Measurements from ENCODE around the gene CHPF2. TPM values are rescaled to one million over a fixed set of nuclear protein-coding genes. Genes with fewer than 3 reads are reported as not detected.

The CHPF2 gene
- total RNA-seq, 2 experiments from 2014 or later: 33.6 to 34.2 TPM

DNA sequence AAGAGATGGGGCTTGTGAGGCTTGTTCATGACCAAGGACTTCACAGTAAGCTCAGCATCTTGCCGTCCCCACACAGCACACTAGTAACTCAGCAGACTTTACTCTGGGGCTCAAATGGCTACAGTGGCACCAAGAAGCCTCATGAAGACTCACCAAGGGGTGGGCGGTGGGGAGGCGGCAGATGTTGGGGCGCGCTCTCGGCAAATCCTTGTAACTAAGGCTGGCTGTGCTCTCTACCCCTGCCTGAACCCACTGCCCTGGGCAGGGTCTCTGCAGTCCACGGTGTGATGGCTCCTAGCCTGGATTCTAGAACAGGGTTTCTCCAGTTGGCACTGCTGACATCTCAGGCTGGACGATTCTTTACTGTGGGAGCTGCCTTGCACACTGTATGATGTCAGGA lies 28.6 kb downstream of the CHPF2 start:
- intact Hi-C loops (cut with micrococcal nuclease): no loop called here
- Mint-ChIP-seq H3K36me3 (no peaks in the 10 kb centered on the region), H3K4me1 (ENCODE audit: low read depth) (no peaks in the 10 kb centered on the region), H3K27ac (no peak overlapping the region), H3K27me3 (peaks cover 13% of the 10 kb centered on the region), H3K9me3 (no peaks in the 10 kb centered on the region), H3K4me3 (no peak overlapping the region)
- no peak for DNase-seq
- ChIA-PET CTCF (no interaction called here), POLR2A (no interaction called here)

GRCh38 chr7:151261529-151261928 lies 29.2 kb downstream of the CHPF2 start:
- H3K36me3 Mint-ChIP-seq: no peaks in the 10 kb centered on the region
- ChIA-PET POLR2A (no interaction called here), CTCF (interaction anchor here (0.8 to 2.2 kb wide), 2 partner anchors 14 to 17 kb away, joined by 3 to 8 read pairs; no protein-coding TSS in a partner anchor)
- H3K4me1 Mint-ChIP-seq (ENCODE audit: low read depth): no peaks in the 10 kb centered on the region
- H3K27ac Mint-ChIP-seq: no peak overlapping the region
- H3K9me3 Mint-ChIP-seq: no peaks in the 10 kb centered on the region
- H3K4me3 Mint-ChIP-seq: no peak overlapping the region
- peaks cover 11% of the 10 kb centered on the region for H3K27me3 Mint-ChIP-seq
- intact Hi-C loops (cut with micrococcal nuclease): no loop called here
- DNase-seq: no peak

GRCh38 chr7:151264615-151265014 lies 32.3 kb downstream of the CHPF2 start:
- ChIA-PET CTCF (no interaction called here), POLR2A (no interaction called here)
- no peak overlapping the region for H3K4me3 Mint-ChIP-seq
- no peaks in the 10 kb centered on the region for H3K36me3 Mint-ChIP-seq
- peaks cover 3% of the 10 kb centered on the region for H3K27me3 Mint-ChIP-seq
- intact Hi-C loops (cut with micrococcal nuclease): no loop called here
- no peak for DNase-seq
- H3K27ac Mint-ChIP-seq: no peak overlapping the region
- H3K9me3 Mint-ChIP-seq: no peaks in the 10 kb centered on the region
- no peaks in the 10 kb centered on the region for H3K4me1 Mint-ChIP-seq (ENCODE audit: low read depth)

- CTCF ChIA-PET: no interaction called here
- Mint-ChIP-seq H3K9me3 (no peaks in the 10 kb centered on the region), H3K4me1 (ENCODE audit: low read depth) (no peaks in the 10 kb centered on the region), H3K27me3 (peaks cover 2% of the 10 kb centered on the region), H3K4me3 (no peak overlapping the region), H3K27ac (no peak overlapping the region), H3K36me3 (no peaks in the 10 kb centered on the region)
- intact Hi-C loops (cut with micrococcal nuclease): no loop called here
- DNase-seq: no peak
- POLR2A ChIA-PET: no interaction called here
Measured at GRCh38 chr7:151265351-151265931, 33.2 kb downstream of the CHPF2 start.

DNA sequence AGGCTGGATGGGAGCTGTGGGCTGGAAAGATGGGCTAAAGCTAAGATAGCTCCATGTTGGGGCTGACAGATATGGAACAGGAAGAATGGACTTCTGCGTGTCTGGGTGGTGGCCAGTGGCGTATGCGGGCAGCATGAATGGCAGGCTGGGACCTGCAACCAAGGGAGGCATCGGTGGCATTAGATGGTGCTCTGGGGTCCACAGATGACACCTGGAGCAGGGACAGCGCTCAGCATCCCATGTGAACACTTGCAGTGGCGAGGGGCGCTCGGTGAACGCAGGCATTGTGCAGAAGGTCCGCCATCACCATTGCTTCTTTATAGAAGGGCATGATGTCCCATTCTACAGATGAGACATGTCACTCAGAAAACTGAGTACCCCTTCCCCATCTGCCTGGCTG lies 37.2 kb downstream of the CHPF2 start:
- Mint-ChIP-seq H3K27ac (no peak overlapping the region), H3K9me3 (no peaks in the 10 kb centered on the region), H3K27me3 (no peaks in the 10 kb centered on the region), H3K4me3 (no peak overlapping the region), H3K36me3 (no peaks in the 10 kb centered on the region), H3K4me1 (ENCODE audit: low read depth) (peaks cover 6% of the 10 kb centered on the region)
- intact Hi-C loops (cut with micrococcal nuclease): no loop called here
- ChIA-PET POLR2A (no interaction called here), CTCF (interaction anchor here (1.6 kb wide), 1 partner anchor 25 kb away, joined by 8 read pairs; no protein-coding TSS in a partner anchor)
- DNase-seq: no peak

GRCh38 chr7:151271699-151272355 lies 39.5 kb downstream of the CHPF2 start:
- no peaks in the 10 kb centered on the region for H3K36me3 Mint-ChIP-seq
- intact Hi-C loops (cut with micrococcal nuclease): no loop called here
- H3K9me3 Mint-ChIP-seq: no peaks in the 10 kb centered on the region
- H3K4me3 Mint-ChIP-seq: no peak overlapping the region
- no peak for DNase-seq
- ChIA-PET POLR2A (no interaction called here), CTCF (no interaction called here)
- H3K27ac Mint-ChIP-seq: no peak overlapping the region
- peaks cover 13% of the 10 kb centered on the region for H3K4me1 Mint-ChIP-seq (ENCODE audit: low read depth)
- no peaks in the 10 kb centered on the region for H3K27me3 Mint-ChIP-seq

- H3K4me3 Mint-ChIP-seq: no peak overlapping the region
- no peaks in the 10 kb centered on the region for H3K9me3 Mint-ChIP-seq
- intact Hi-C loops (cut with micrococcal nuclease): no loop called here
- POLR2A ChIA-PET: no interaction called here
- DNase-seq: no peak
- peaks cover 16% of the 10 kb centered on the region for H3K4me1 Mint-ChIP-seq (ENCODE audit: low read depth)
- H3K27me3 Mint-ChIP-seq: no peaks in the 10 kb centered on the region
- H3K36me3 Mint-ChIP-seq: no peaks in the 10 kb centered on the region
- no peak overlapping the region for H3K27ac Mint-ChIP-seq
- CTCF ChIA-PET: no interaction called here
Measured at GRCh38 chr7:151272405-151272804, 40.1 kb downstream of the CHPF2 start.

- Mint-ChIP-seq H3K36me3 (no peaks in the 10 kb centered on the region), H3K27ac (no peak overlapping the region), H3K9me3 (no peaks in the 10 kb centered on the region), H3K27me3 (no peaks in the 10 kb centered on the region), H3K4me1 (ENCODE audit: low read depth) (peaks cover 19% of the 10 kb centered on the region), H3K4me3 (no peak overlapping the region)
- DNase-seq: no peak
- CTCF ChIA-PET: no interaction called here
- intact Hi-C loops (cut with micrococcal nuclease): no loop called here
- POLR2A ChIA-PET: no interaction called here
Measured at GRCh38 chr7:151272877-151273276, 40.6 kb downstream of the CHPF2 start.

DNA sequence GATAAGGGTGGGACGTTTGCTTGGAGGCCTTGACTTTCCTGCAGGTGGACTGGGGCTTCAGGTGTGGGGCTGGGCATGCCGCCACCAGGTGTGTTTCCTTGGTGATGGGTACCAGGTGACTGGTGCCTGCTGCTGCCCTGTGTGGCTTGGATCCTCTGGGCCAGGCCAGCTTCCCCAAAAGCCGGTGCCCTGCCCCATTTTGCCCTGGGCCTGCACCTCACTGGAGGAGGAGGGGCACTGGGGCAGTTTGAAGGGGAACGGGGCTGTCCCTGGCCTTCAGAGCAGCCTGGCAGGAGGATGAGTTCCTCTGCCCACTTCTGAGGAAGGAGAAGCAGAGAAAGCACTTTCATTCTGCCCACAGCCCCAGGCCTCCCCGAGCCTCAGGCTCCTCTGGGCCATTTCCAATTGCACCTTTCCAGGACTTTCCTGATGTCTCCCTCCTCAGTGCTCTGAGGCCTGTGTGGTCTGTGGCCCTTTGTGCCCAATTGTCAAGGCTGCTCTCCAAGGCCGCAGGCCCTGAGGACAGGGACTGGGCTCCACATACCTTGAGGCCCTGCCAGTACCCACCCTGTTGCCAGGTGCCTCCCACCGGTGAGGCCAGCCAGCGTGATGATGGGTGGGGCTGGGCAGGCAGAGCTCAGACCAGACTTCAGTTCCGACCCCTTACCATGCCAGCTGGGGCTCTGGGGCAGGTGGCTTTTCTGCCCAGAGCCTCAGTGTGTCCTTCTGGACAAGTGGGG lies 41.5 kb downstream of the CHPF2 start:
- intact Hi-C loops (cut with micrococcal nuclease): no loop called here
- H3K36me3 Mint-ChIP-seq: no peaks in the 10 kb centered on the region
- no peaks in the 10 kb centered on the region for H3K9me3 Mint-ChIP-seq
- no peaks in the 10 kb centered on the region for H3K27me3 Mint-ChIP-seq
- CTCF ChIA-PET: interaction anchor here (1.5 kb wide), 1 partner anchor 30 kb away, joined by 4 read pairs; no protein-coding TSS in a partner anchor
- no peak for DNase-seq
- H3K4me3 Mint-ChIP-seq: no peak overlapping the region
- H3K27ac Mint-ChIP-seq: no peak overlapping the region
- POLR2A ChIA-PET: no interaction called here
- H3K4me1 Mint-ChIP-seq (ENCODE audit: low read depth): peaks cover 19% of the 10 kb centered on the region

DNA sequence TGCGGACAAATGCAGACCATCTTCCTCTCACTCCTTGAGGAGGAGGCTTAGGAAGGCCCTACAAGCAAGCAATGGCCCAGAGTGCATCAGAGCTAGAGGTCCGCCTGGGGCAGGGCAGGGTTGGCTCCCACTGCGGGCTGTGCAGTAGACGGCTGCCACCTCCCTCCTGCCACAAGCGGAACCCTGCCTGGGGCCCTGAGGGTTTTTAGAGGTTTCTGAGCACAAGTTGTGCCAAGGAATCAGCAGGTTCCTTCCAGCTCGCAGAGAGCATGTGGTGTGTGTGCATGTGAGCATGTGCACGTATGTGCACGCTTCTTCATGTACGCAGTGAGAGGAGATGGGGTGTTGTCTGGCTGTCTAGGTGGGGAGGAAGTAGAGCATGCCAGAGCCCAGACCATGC lies 42.1 kb downstream of the CHPF2 start:
- H3K27ac Mint-ChIP-seq: no peak overlapping the region

GRCh38 chr7:151274936-151275812 lies 42.9 kb downstream of the CHPF2 start:
- no peak for DNase-seq
- H3K27ac Mint-ChIP-seq: no peak overlapping the region
- no peaks in the 10 kb centered on the region for H3K9me3 Mint-ChIP-seq
- H3K4me3 Mint-ChIP-seq: no peak overlapping the region
- ChIA-PET POLR2A (no interaction called here), CTCF (interaction anchor here (1.5 kb wide), 1 partner anchor 31 kb away, joined by 4 read pairs; no protein-coding TSS in a partner anchor)
- peaks cover 19% of the 10 kb centered on the region for H3K4me1 Mint-ChIP-seq (ENCODE audit: low read depth)
- no peaks in the 10 kb centered on the region for H3K36me3 Mint-ChIP-seq
- intact Hi-C loops (cut with micrococcal nuclease): no loop called here
- no peaks in the 10 kb centered on the region for H3K27me3 Mint-ChIP-seq

More for the DNA sequence above, 42.1 kb downstream of the CHPF2 start:
- peaks cover 19% of the 10 kb centered on the region for H3K4me1 Mint-ChIP-seq (ENCODE audit: low read depth)
- no peaks in the 10 kb centered on the region for H3K9me3 Mint-ChIP-seq
- ChIA-PET CTCF (interaction anchor here (1.5 kb wide), 1 partner anchor 30 kb away, joined by 4 read pairs; no protein-coding TSS in a partner anchor), POLR2A (no interaction called here)
- H3K36me3 Mint-ChIP-seq: no peaks in the 10 kb centered on the region
- intact Hi-C loops (cut with micrococcal nuclease): no loop called here
- no peak for DNase-seq
- no peaks in the 10 kb centered on the region for H3K27me3 Mint-ChIP-seq
- no peak overlapping the region for H3K4me3 Mint-ChIP-seq

Data from activated CD4-positive, alpha-beta memory T cell treated with anti-CD3 and anti-CD28 coated beads for 36 hours (primary cell).